ENCODE results near the gene CORIN.
"Not testable (repeated sequence)": the region's sequence is repeated elsewhere in the genome, so short reads cannot be mapped to it uniquely, and the experiment has no call there.

CORIN gene

GRCh38 chr4:47718696-47719095 lies 119.2 kb downstream of the CORIN start:
- no peak for DNase-seq

- no peak for DNase-seq
Measured at GRCh38 chr4:47717188-47717587, 120.7 kb downstream of the CORIN start.

GRCh38 chr4:47715716-47716416 lies 122.0 kb downstream of the CORIN start:
- no peak for DNase-seq

- no peak for DNase-seq
Measured at GRCh38 chr4:47714269-47714668, 123.6 kb downstream of the CORIN start.

GRCh38 chr4:47713129-47713834 lies 124.6 kb downstream of the CORIN start:
- DNase-seq = no peak

- no peak for DNase-seq
Measured at GRCh38 chr4:47711646-47712045, 126.2 kb downstream of the CORIN start.

GRCh38 chr4:47711183-47711582 lies 126.7 kb downstream of the CORIN start:
- no peak for DNase-seq

- not testable (repeated sequence) for DNase-seq
Measured at GRCh38 chr4:47706352-47706751, 131.5 kb downstream of the CORIN start.

- DNase-seq = no peak
Measured at GRCh38 chr4:47705326-47705981, 132.4 kb downstream of the CORIN start.

- DNase-seq = no peak
Measured at GRCh38 chr4:47704693-47705325, 133.1 kb downstream of the CORIN start.

GRCh38 chr4:47703956-47704355 lies 133.9 kb downstream of the CORIN start:
- no peak for DNase-seq

GRCh38 chr4:47703008-47703407 lies 134.9 kb downstream of the CORIN start:
- no peak for DNase-seq

GRCh38 chr4:47701286-47701685 lies 136.6 kb downstream of the CORIN start:
- DNase-seq = no peak

GRCh38 chr4:47698837-47699236 lies 139.0 kb downstream of the CORIN start:
- no peak for DNase-seq

- no peak for DNase-seq
Measured at GRCh38 chr4:47696823-47697222, 141.0 kb downstream of the CORIN start.

GRCh38 chr4:47695260-47695659 lies 142.6 kb downstream of the CORIN start:
- no peak for DNase-seq

- no peak for DNase-seq
Measured at GRCh38 chr4:47694322-47694721, 143.5 kb downstream of the CORIN start.

GRCh38 chr4:47692691-47693090 lies 145.2 kb downstream of the CORIN start:
- no peak for DNase-seq

- not testable (repeated sequence) for DNase-seq
Measured at GRCh38 chr4:47691757-47692383, 146.0 kb downstream of the CORIN start.

GRCh38 chr4:47690611-47691010 lies 147.3 kb downstream of the CORIN start:
- no peak for DNase-seq

GRCh38 chr4:47686294-47686872 lies 151.5 kb downstream of the CORIN start:
- peak; percentile 44 to 61 for DNase-seq

GRCh38 chr4:47675806-47676205 lies 162.1 kb downstream of the CORIN start:
- no peak for DNase-seq

GRCh38 chr4:47674144-47674543 lies 163.7 kb downstream of the CORIN start:
- no peak for DNase-seq

Data from activated CD4-positive, alpha-beta T cell treated with anti-CD3 and anti-CD28 coated beads for 4 hours (primary cell).